HG03175 (cell line): Measurements from ENCODE around the gene SLC17A7.
A peak's percentile ranks its signal among the peaks of the same experiment; 100 is the strongest.
"Not testable (repeated sequence)": the region's sequence is repeated elsewhere in the genome, so short reads cannot be mapped to it uniquely, and the experiment has no call there.

Experiments
- ATAC-seq: cut with Tn5 transposase; IDR thresholded peaks from one replicate; pipeline ENCODE4 v1.9.1; 2021; ENCODE audit warnings: mild to moderate bottlenecking, moderate library complexity; ENCODE audit not compliant: unreplicated experiment

Gene SLC17A7

GRCh38 chr19:49441210-49441959, at the start of gene SLC17A7:
Gene SLC17A7, minus strand, starts transcription at chr19:49441527. Its CDS starts 148 bp downstream, at chr19:49441379.
- ATAC-seq = no peak

- ATAC-seq = no peak
These were observed 49.1 kb upstream of the SLC17A7 start for GRCh38 chr19:49490287-49491029.

- ATAC-seq = no peak
These were observed 48.4 kb upstream of the SLC17A7 start for GRCh38 chr19:49489601-49490167.

- no peak for ATAC-seq
These were observed 47.7 kb upstream of the SLC17A7 start for GRCh38 chr19:49488863-49489537.

- no peak for ATAC-seq
These were observed 46.9 kb upstream of the SLC17A7 start for GRCh38 chr19:49488046-49488862.

- peak; percentile 88 for ATAC-seq
These were observed 46.1 kb upstream of the SLC17A7 start, which contains the start of gene RPL13A for GRCh38 chr19:49487277-49488045. Gene RPL13A, plus strand, starts transcription at chr19:49487608. Its CDS starts 22 bp downstream, at chr19:49487630.

- no peak for ATAC-seq
These were observed 45.5 kb upstream of the SLC17A7 start for GRCh38 chr19:49486710-49487276.

GRCh38 chr19:49486232-49486631, 44.9 kb upstream of the SLC17A7 start:
- no peak for ATAC-seq

GRCh38 chr19:49481020-49481683, 39.8 kb upstream of the SLC17A7 start:
- ATAC-seq = no peak

GRCh38 chr19:49479975-49480628, 38.8 kb upstream of the SLC17A7 start:
- no peak for ATAC-seq

GRCh38 chr19:49475995-49476880, 34.9 kb upstream of the SLC17A7 start:
- ATAC-seq = no peak

- no peak for ATAC-seq
These were observed 34.0 kb upstream of the SLC17A7 start for GRCh38 chr19:49475191-49475917.

- ATAC-seq = no peak
These were observed 33.2 kb upstream of the SLC17A7 start for GRCh38 chr19:49474542-49474924.

- peak; percentile 64 for ATAC-seq
These were observed 32.7 kb upstream of the SLC17A7 start, which contains the start of gene FLT3LG for GRCh38 chr19:49473868-49474541. Gene FLT3LG, plus strand, starts transcription at chr19:49474215. Its CDS starts 425 bp downstream, at chr19:49474640.

GRCh38 chr19:49473501-49473867, 32.2 kb upstream of the SLC17A7 start:
- not testable (repeated sequence) for ATAC-seq

GRCh38 chr19:49472936-49473335, 31.6 kb upstream of the SLC17A7 start:
- ATAC-seq = no peak
